GM21423 (cell line): ENCODE data around the gene C12orf60.

Experiments
- ATAC-seq: cut with Tn5 transposase; IDR thresholded peaks from one replicate; pipeline ENCODE4 v1.9.1; 2021; ENCODE audit warnings: mild to moderate bottlenecking, moderate library complexity; ENCODE audit not compliant: unreplicated experiment

Gene C12orf60

DNA sequence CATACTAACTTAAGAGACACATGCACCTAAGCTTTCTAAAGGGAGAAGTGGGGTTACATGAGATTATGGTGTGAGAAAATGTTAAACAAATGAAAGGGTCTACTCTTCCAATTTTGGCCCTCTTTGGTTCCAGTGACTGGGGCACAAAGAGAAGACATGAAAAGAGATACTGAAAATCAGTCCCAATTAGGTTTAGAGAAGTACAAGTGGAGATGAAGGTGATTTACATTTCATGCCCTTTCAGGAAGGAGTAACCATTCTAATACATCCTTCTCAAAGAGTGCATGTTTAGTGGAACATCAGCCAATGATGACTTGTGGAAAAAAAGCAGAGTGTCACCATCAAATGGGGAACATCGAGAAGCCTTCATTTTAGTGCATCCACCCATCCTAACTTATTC lies 67.8 kb downstream of the C12orf60 start:
- no peak for ATAC-seq

DNA sequence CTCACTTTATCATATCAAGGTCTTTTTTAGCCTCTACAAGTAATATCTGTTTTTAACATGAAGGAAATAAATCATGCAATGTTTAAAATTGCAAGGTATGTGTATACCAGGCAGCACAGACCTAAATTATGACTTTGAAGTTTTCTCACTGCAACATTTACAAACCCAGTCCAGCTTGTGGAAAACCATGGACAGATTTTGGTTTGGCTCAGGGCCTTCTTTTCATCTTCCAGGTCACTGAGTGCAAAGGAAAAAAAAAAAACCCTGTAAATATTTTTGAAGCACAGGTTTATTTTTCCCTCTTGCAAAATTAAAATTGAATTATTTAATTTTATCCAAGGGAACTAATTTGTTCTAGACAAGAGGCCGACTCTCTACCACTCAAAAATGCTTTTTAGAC lies 68.4 kb downstream of the C12orf60 start:
- no peak for ATAC-seq

DNA sequence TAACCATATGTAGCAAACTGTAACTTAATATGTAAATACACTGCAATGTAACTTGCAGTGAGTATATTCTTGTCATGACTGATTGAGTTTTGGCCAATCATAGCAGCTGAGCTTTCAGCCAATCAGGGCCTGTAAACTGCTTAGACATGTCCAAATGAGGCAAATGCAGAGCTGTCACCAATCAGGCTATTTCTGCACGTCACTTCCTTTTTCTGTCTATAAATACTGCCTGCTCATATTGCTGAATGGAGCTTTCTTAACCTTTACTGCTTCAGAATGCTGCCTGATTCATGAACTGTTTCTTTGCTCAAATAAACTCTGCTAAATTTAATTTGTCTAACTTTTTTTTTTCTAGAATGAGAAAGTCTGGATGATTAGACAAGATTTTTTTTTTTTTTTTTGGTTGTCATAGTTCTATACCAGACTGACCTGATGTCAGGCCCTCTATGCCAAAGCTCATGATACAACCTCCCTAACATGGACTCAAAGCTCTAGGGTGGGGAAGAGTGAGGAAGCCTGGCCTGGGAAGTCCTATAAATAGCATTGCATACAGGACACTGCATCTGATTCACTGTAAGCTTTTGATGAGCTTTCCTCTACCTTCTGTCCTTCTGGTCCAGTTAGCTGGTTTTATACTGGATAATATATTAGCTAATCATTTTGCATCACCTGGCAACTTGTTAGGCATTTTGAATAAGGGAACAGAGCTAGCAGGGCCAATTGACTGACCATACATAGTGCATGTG lies 70.1 kb downstream of the C12orf60 start:
- no peak for ATAC-seq
